Endothelial cell of umbilical vein (primary cell): ENCODE data around the gene PSMA5. TPM values are rescaled to one million over a fixed set of nuclear protein-coding genes. Genes with fewer than 3 reads are reported as not detected.

ENCODE experiments used
- BruUV-seq: library from RNA; stranded (reverse); fragments of 400-500 nt; replicated peaks from 2 replicates; lab custom pipeline; 2021; lab: Mats Ljungman, UMichigan
- CTCF ChIA-PET: fragments of 300-600, 350-600 bp; sonication (Branson Sonifier 250); formaldehyde crosslinking; loops from one replicate; lab custom pipeline; 2021; ENCODE audit warnings: antibody characterized with exemption, inconsistent platforms; lab: Charles Lee
- POLR2A ChIA-PET: fragments of 300-600, 350-600 bp; sonication (Branson Sonifier 250); formaldehyde crosslinking; loops from one replicate; lab custom pipeline; 2021; ENCODE audit warnings: antibody characterized with exemption, inconsistent platforms; lab: Charles Lee
- DNase-seq: peaks from one replicate; pipeline ENCODE4 v3.0.0-alpha.2; 2011; ENCODE audit warnings: low read depth, low spot score
- FAIRE-seq: peaks from 2 replicates; lab custom pipeline; 2011; peaks lifted over from hg19 to GRCh38; lab: Jason Lieb, UNC
- H2AFZ ChIP-seq: 2 replicates; pipeline ENCODE4 v1.6.0; 2012; ENCODE audit warnings: low read depth, low read length, control low read depth, inconsistent platforms
- H3K27ac ChIP-seq: 2 replicates; pipeline ENCODE4 v1.5.1; 2011; ENCODE audit warnings: low read depth, mild to moderate bottlenecking, control low read depth, low read length, moderate library complexity; ENCODE audit not compliant: insufficient read depth
- H3K27me3 ChIP-seq, 2 experiments: 2 replicates each; pipeline versions ENCODE4 v1.6.0 to v1.6.1; 2011; ENCODE audit warnings: low read length in 2 of 2, mixed read lengths in 1 of 2; ENCODE audit not compliant: control insufficient read depth in 2 of 2, insufficient read depth in 2 of 2
- H3K36me3 ChIP-seq, 2 experiments: 2 replicates in 1 of 2; 3 replicates in 1 of 2; pipeline ENCODE4 v1.5.1; 2011; ENCODE audit warnings: low read length in 2 of 2, mild to moderate bottlenecking in 1 of 2, moderate library complexity in 1 of 2; ENCODE audit not compliant: control insufficient read depth in 2 of 2, insufficient read depth in 2 of 2; ENCODE audit errors: extremely low read depth in 1 of 2
- H3K4me1 ChIP-seq: 3 replicates; pipeline ENCODE4 v1.5.1; 2011; ENCODE audit warnings: mild to moderate bottlenecking, low read length; ENCODE audit not compliant: control insufficient read depth, insufficient read depth; ENCODE audit errors: extremely low read depth
- H3K4me2 ChIP-seq: 2 replicates; pipeline ENCODE4 v1.6.1; 2011; ENCODE audit warnings: low read length, control low read depth, mixed read lengths; ENCODE audit not compliant: insufficient read depth
- H3K4me3 ChIP-seq, 3 experiments: fragments of 200-600 bp in 1 of 3; sonication (generic), shearing (Covaris generic) in 1 of 3; replicated peaks in 1 of 3; 2 replicates each; pipeline ENCODE4 v1.5.1; 2011 to 2016; ENCODE audit warnings: control low read depth in 3 of 3, low read length in 3 of 3, mild to moderate bottlenecking in 2 of 3, inconsistent platforms in 1 of 3, low read depth in 1 of 3, moderate library complexity in 1 of 3; ENCODE audit not compliant: insufficient read depth in 1 of 3
- H3K79me2 ChIP-seq: 2 replicates; pipeline ENCODE4 v1.6.0; 2012; ENCODE audit warnings: low read length, inconsistent platforms; ENCODE audit not compliant: control insufficient read depth, insufficient read depth
- H3K9ac ChIP-seq: replicated peaks from 2 replicates; pipeline ENCODE3; 2011; ENCODE audit warnings: low read length, control low read depth; ENCODE audit not compliant: insufficient read depth; ENCODE audit errors: extremely low read depth
- H3K9me1 ChIP-seq: replicated peaks from 3 replicates; pipeline ENCODE4 v1.6.0; 2011; ENCODE audit warnings: mild to moderate bottlenecking, low read length; ENCODE audit not compliant: control insufficient read depth, insufficient read depth; ENCODE audit errors: extremely low read depth
- H3K9me3 ChIP-seq: replicated peaks from 2 replicates; pipeline ENCODE4 v1.5.1; 2012; ENCODE audit warnings: low read length, inconsistent platforms; ENCODE audit not compliant: control insufficient read depth, insufficient read depth
- H4K20me1 ChIP-seq: replicated peaks from 2 replicates; pipeline ENCODE3; 2011; ENCODE audit warnings: mild to moderate bottlenecking, low read length; ENCODE audit not compliant: control insufficient read depth, insufficient read depth; ENCODE audit errors: extremely low read depth
- CTCF ChIP-seq, 2 donors: IDR thresholded peaks; 1 replicate in 1 of 2; 2 replicates in 1 of 2; pipeline ENCODE4 v1.5.1; 2011; ENCODE audit warnings: low read length in 2 of 2, mild to moderate bottlenecking in 2 of 2, moderate library complexity in 2 of 2, control low read depth in 1 of 2, inconsistent platforms in 1 of 2, low read depth in 1 of 2; ENCODE audit not compliant: insufficient read depth in 1 of 2; ENCODE audit errors: extremely low read depth in 1 of 2
- EZH2 ChIP-seq: IDR thresholded peaks from 2 replicates; pipeline ENCODE4 v1.6.1; 2012; ENCODE audit warnings: borderline replicate concordance, low read depth, mild to moderate bottlenecking, moderate library complexity, low read length, inconsistent platforms; ENCODE audit not compliant: severe bottlenecking
- FOS ChIP-seq: IDR thresholded peaks from 2 replicates; pipeline ENCODE4 v1.6.1; 2011; ENCODE audit warnings: mild to moderate bottlenecking, low read length, moderate library complexity, borderline replicate concordance; ENCODE audit not compliant: insufficient read depth
- GATA2 ChIP-seq: IDR thresholded peaks from 2 replicates; pipeline ENCODE4 v1.7.0; 2011; ENCODE audit warnings: low read depth, mild to moderate bottlenecking, moderate library complexity, mixed read lengths, low read length; ENCODE audit not compliant: insufficient read length, insufficient read depth
- JUN ChIP-seq: IDR thresholded peaks from 2 replicates; pipeline ENCODE4 v1.6.1; 2011; ENCODE audit warnings: borderline replicate concordance, low read depth; ENCODE audit not compliant: insufficient read length, insufficient read depth
- MYC ChIP-seq: IDR thresholded peaks from one replicate; pipeline ENCODE4 v1.6.1; 2011; ENCODE audit warnings: mild to moderate bottlenecking, low read depth, low read length
- POLR2A ChIP-seq: IDR thresholded peaks from 2 replicates; pipeline ENCODE4 v1.6.1; 2012; ENCODE audit warnings: low read depth, mild to moderate bottlenecking, control low read depth, low read length
- POLR2AphosphoS5 ChIP-seq: IDR thresholded peaks from 2 replicates; pipeline ENCODE4 v1.6.1; 2012; ENCODE audit warnings: low read depth, mild to moderate bottlenecking, control low read depth, low read length, moderate library complexity; ENCODE audit not compliant: insufficient read depth
- dilution Hi-C: fragments of 300-500 bp; cut with MboI; formaldehyde crosslinking; loops from one replicate; pipeline ENCODE4 v1.15.0; 2019; ENCODE audit warnings: low sequenced_read_pairs; ENCODE audit not compliant: extremely low pct_ligation_motif_present
- intact Hi-C: fragments of 100-400 bp; cut with micrococcal nuclease; formaldehyde crosslinking; loops from one replicate; pipeline ENCODE4 v1.10.0; 2022
- polyA plus RNA-seq, 4 experiments: library from polyadenylated mRNA; depleted of rRNA in 3 of 4; stranded (reverse) in 3 of 4; unstranded in 1 of 4; fragments of >200 nt; gene quantifications; 2 replicates each; pipeline versions ENCODE4 v1.2.1 to v1.2.3, GENCODE V29; 2011 to 2012; ENCODE audit warnings: missing spikeins in 1 of 4
- total RNA-seq: library from RNA; stranded (reverse); gene quantifications from 2 replicates; pipeline ENCODE4 v1.2.3, GENCODE V29; 2021
- TF ChIP-seq, protein P1 (sequence below): IDR thresholded peaks from 2 replicates; pipeline ENCODE4 v1.6.1; 2011; ENCODE audit not compliant: insufficient read depth, insufficient read length

PSMA5 gene
- total and polyA plus RNA-seq, 2 donors (not counting 3 experiments of a cell fraction or from before 2014, with no cell fraction given): 98.1 to 125 TPM

- BruUV-seq: no TSS peak
- Histone ChIP-seq H2AFZ (no peak overlapping the region), H3K79me2 (no peaks in the 10 kb centered on the region), H3K4me1 (no peaks in the 10 kb centered on the region), H3K4me3 (no peak overlapping the region), H3K9me3 (no peaks in the 10 kb centered on the region), H3K9me1 (no peaks in the 10 kb centered on the region), H3K36me3 (no peaks in the 10 kb centered on the region), H3K27me3 (peaks cover 0 to 3% of the 10 kb centered on the region in 2 experiments), H3K4me2 (no peak overlapping the region), H3K27ac (no peak overlapping the region), H4K20me1 (no peaks in the 10 kb centered on the region), H3K9ac (no peak overlapping the region)
- FAIRE-seq (no peak), DNase-seq (no peak)
- dilution Hi-C loops: no loop called here
- TF ChIP-seq GATA2: no peak
- no peak for TF ChIP-seq MYC
- intact Hi-C loops: no loop called here
- CTCF ChIA-PET: interaction anchor here (0.6 to 1.5 kb wide), 3 partner anchors 10 to 15 kb away, joined by 3 to 4 read pairs (median 3); no protein-coding TSS in a partner anchor
- POLR2A ChIA-PET: no interaction called here
Measured at GRCh38 chr1:109383854-109384253, 42.4 kb downstream of the PSMA5 start.

- H3K9me3 ChIP-seq: no peaks in the 10 kb centered on the region
- ChIA-PET POLR2A (no interaction called here), CTCF (interaction anchor here (1.5 kb wide), 1 partner anchor 11 kb away, joined by 4 read pairs; no protein-coding TSS in a partner anchor)
- H3K4me2 ChIP-seq: no peak overlapping the region
- H3K79me2 ChIP-seq: no peaks in the 10 kb centered on the region
- dilution Hi-C loops (no loop called here), intact Hi-C loops (no loop called here)
- H3K27ac ChIP-seq: no peak overlapping the region
- TF ChIP-seq EZH2 (no peak), POLR2AphosphoS5 (no peak), FOS (no peak), MYC (no peak), JUN (no peak), CTCF (IDR thresholded peaks at IDR 0.05; ENCODE audit: extremely low read depth in 1 of 2, insufficient read depth in 1 of 2, low read depth in 1 of 2, low read length in 2 of 2) (no peak), GATA2 (no peak), POLR2A (no peak)
- TF ChIP-seq, protein P1, sequence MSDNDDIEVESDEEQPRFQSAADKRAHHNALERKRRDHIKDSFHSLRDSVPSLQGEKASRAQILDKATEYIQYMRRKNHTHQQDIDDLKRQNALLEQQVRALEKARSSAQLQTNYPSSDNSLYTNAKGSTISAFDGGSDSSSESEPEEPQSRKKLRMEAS: no peak
- no peaks in the 10 kb centered on the region for H3K9me1 ChIP-seq
- no peaks in the 10 kb centered on the region for H3K4me1 ChIP-seq
- no peaks in the 10 kb centered on the region for H3K36me3 ChIP-seq
- no TSS peak for BruUV-seq
- H3K27me3 ChIP-seq: peaks cover 0 to 3% of the 10 kb centered on the region in 2 experiments
- H4K20me1 ChIP-seq: no peaks in the 10 kb centered on the region
- no peak for DNase-seq
- H3K9ac ChIP-seq: no peak overlapping the region
- no peak overlapping the region for H3K4me3 ChIP-seq
- no peak overlapping the region for H2AFZ ChIP-seq
- no peak for FAIRE-seq
Measured at GRCh38 chr1:109383087-109383779, 43.0 kb downstream of the PSMA5 start.
